Pons (tissue), 1 donor: Measurements from ENCODE around the gene RPS26.

Source experiments
- DNase-seq: peaks from one replicate; pipeline ENCODE4 v3.0.0-alpha.2; 2016; ENCODE audit warnings: low spot score

RPS26 gene

GRCh38 chr12:56078931-56079722, 37.4 kb downstream of the RPS26 start:
- peak; percentile 86 for DNase-seq

GRCh38 chr12:56079723-56080555, 38.2 kb downstream of the RPS26 start, which contains the start of gene ERBB3:
Gene ERBB3, plus strand, starts transcription at chr12:56080165. Its CDS starts 136 bp downstream, at chr12:56080301.
- peak; percentile 84 for DNase-seq

- no peak for DNase-seq
Observed at GRCh38 chr12:56080556-56081138, 38.9 kb downstream of the RPS26 start.

GRCh38 chr12:56081393-56082347, 40.0 kb downstream of the RPS26 start:
- DNase-seq = peak; percentile 89

- no peak for DNase-seq
Observed at GRCh38 chr12:56082382-56082781, 40.7 kb downstream of the RPS26 start.

GRCh38 chr12:56082967-56083366, 41.2 kb downstream of the RPS26 start:
- DNase-seq = peak; percentile 96

GRCh38 chr12:56084958-56085543, 43.3 kb downstream of the RPS26 start:
- no peak for DNase-seq

GRCh38 chr12:56086096-56086495, 44.4 kb downstream of the RPS26 start:
- no peak for DNase-seq

GRCh38 chr12:56086608-56087007, 44.9 kb downstream of the RPS26 start:
- no peak for DNase-seq

GRCh38 chr12:56087220-56087619, 45.5 kb downstream of the RPS26 start:
- peak; percentile 49 for DNase-seq
